Thyroid gland (tissue), 4 donors: ENCODE results near the gene REXO4. TPM values are rescaled to one million over a fixed set of nuclear protein-coding genes. Genes with fewer than 3 reads are reported as not detected.

Experiments used
- DNase-seq, 2 donors: peaks; one replicate each; pipeline ENCODE4 v3.0.0-alpha.2; 2019
- H3K27ac ChIP-seq, 3 donors: fragments of 200-600 bp; sonication (generic); 1 replicate in 2 of 3; 2 replicates in 1 of 3; pipeline ENCODE4 v1.5.1; 2016 to 2019; ENCODE audit warnings: mild to moderate bottlenecking in 1 of 3, moderate library complexity in 1 of 3
- H3K27me3 ChIP-seq: fragments of 200-600 bp; sonication (generic); one replicate; pipeline ENCODE4 v1.5.1; 2019
- H3K36me3 ChIP-seq, 2 donors: fragments of 200-600 bp; sonication (generic); one replicate each; pipeline ENCODE4 v1.5.1; 2016 to 2019
- H3K4me1 ChIP-seq, 2 donors: fragments of 200-600 bp; sonication (generic); one replicate each; pipeline ENCODE4 v1.5.1; 2017 to 2019
- H3K4me3 ChIP-seq, 3 donors: fragments of 200-600 bp; sonication (generic); replicated peaks in 1 of 3; 1 replicate in 2 of 3; 2 replicates in 1 of 3; pipeline ENCODE4 v1.5.1; 2016; ENCODE audit warnings: mild to moderate bottlenecking in 1 of 3
- H3K9me3 ChIP-seq: fragments of 200-600 bp; sonication (generic); one replicate; pipeline ENCODE4 v1.5.1; 2017
- CTCF ChIP-seq, 6 experiments: fragments of 200-600 bp in 3 of 6; fragments of 450-650 bp in 3 of 6; sonication (generic) in 3 of 6; IDR thresholded peaks; one replicate each; pipeline ENCODE4 v1.5.1; 2016 to 2019; ENCODE audit warnings: antibody characterized with exemption in 6 of 6, mild to moderate bottlenecking in 2 of 6, inconsistent platforms in 1 of 6, moderate library complexity in 1 of 6
- POLR2A ChIP-seq, 2 donors: fragments of 450-650 bp; IDR thresholded peaks; one replicate each; pipeline ENCODE4 v1.6.1; 2017; ENCODE audit warnings: antibody characterized with exemption in 2 of 2, mild to moderate bottlenecking in 2 of 2, moderate library complexity in 1 of 2
- WGBS, 2 donors: methylation state at CpG; one replicate each; pipeline ENCODE4 v1.1.5; 2017; 5-methylcytosine and 5-hydroxymethylcytosine counted together
- intact Hi-C: fragments of 100-400 bp; cut with DNase I; formaldehyde crosslinking; loops from one replicate; pipeline ENCODE4 v1.15.1; 2023
- total RNA-seq, 4 donors: library from RNA; depleted of rRNA; stranded (reverse); fragments of >200 nt; gene quantifications; one replicate each; pipeline ENCODE4 v1.2.3, GENCODE V29; 2016

The REXO4 gene
- total RNA-seq, 4 donors from 2014 or later = 16.0 to 21.9 (median 19.0) TPM

- WGBS, 2 donors = 0 to 3% methylated on average over 3 to 20 of the region's 86 CpGs
- TF ChIP-seq CTCF (IDR thresholded peaks at IDR 0.05) (peak in 1 of 6 experiments; percentile 4), POLR2A (IDR thresholded peaks at IDR 0.05) (peak in 1 of 2 donors; percentile 87)
- Histone ChIP-seq H3K4me1 (peaks cover 6 to 15% of the 10 kb centered on the region in 2 donors), H3K36me3 (no peaks in the 10 kb centered on the region), H3K9me3 (no peaks in the 10 kb centered on the region), H3K4me3 (peak within 1 kb of the TSS; percentile 47 to 60 (median 58)), H3K27ac (peak within 1 kb of the TSS; percentile 91 to 99 (median 91)), H3K27me3 (no peaks in the 10 kb centered on the region)
- peak; percentile 98 to 99 for DNase-seq
- intact Hi-C loops = no loop called here
Measured at GRCh38 chr9:133459476-133460404, 41.9 kb upstream of the REXO4 start, which contains the start of gene CACFD1. Gene CACFD1, plus strand, starts transcription at chr9:133459978. Its CDS starts 89 bp downstream, at chr9:133460067.

GRCh38 chr9:133458643-133459312 is 41.0 kb upstream of the REXO4 start:
- H3K9me3 ChIP-seq = no peaks in the 10 kb centered on the region
- H3K27ac ChIP-seq = peak overlapping the region in 1 of 3 donors; percentile 91
- no peak for DNase-seq
- no peaks in the 10 kb centered on the region for H3K27me3 ChIP-seq
- H3K36me3 ChIP-seq = no peaks in the 10 kb centered on the region
- H3K4me1 ChIP-seq = peaks cover 6 to 15% of the 10 kb centered on the region in 2 donors
- H3K4me3 ChIP-seq = peak overlapping the region in 1 of 3 donors; percentile 60
- TF ChIP-seq CTCF (IDR thresholded peaks at IDR 0.05) = no peak
- no peak for TF ChIP-seq POLR2A (IDR thresholded peaks at IDR 0.05)
- whole genome bisulfite sequencing, 2 donors = 74 to 80% methylated on average over 10 to 16 of the region's 16 CpGs
- intact Hi-C loops = no loop called here

GRCh38 chr9:133457748-133458147 is 39.9 kb upstream of the REXO4 start:
- no peak overlapping the region for H3K27ac ChIP-seq
- intact Hi-C loops = no loop called here
- H3K27me3 ChIP-seq = no peaks in the 10 kb centered on the region
- H3K36me3 ChIP-seq = no peaks in the 10 kb centered on the region
- no peak for DNase-seq
- WGBS, 2 donors = 95 to 97% methylated on average over 6 to 11 of the region's 11 CpGs
- TF ChIP-seq CTCF (IDR thresholded peaks at IDR 0.05) (no peak), POLR2A (IDR thresholded peaks at IDR 0.05) (no peak)
- no peak overlapping the region for H3K4me3 ChIP-seq
- H3K9me3 ChIP-seq = no peaks in the 10 kb centered on the region
- H3K4me1 ChIP-seq = peaks cover 6 to 15% of the 10 kb centered on the region in 2 donors

GRCh38 chr9:133457233-133457632 is 39.4 kb upstream of the REXO4 start:
- peaks cover 6 to 15% of the 10 kb centered on the region in 2 donors for H3K4me1 ChIP-seq
- no peak overlapping the region for H3K27ac ChIP-seq
- no peaks in the 10 kb centered on the region for H3K27me3 ChIP-seq
- H3K4me3 ChIP-seq = no peak overlapping the region
- H3K9me3 ChIP-seq = no peaks in the 10 kb centered on the region
- 89 to 91% methylated on average over 6 to 10 of the region's 13 CpGs for whole genome bisulfite sequencing, 2 donors
- DNase-seq = no peak
- intact Hi-C loops = no loop called here
- no peak for TF ChIP-seq CTCF (IDR thresholded peaks at IDR 0.05)
- no peak for TF ChIP-seq POLR2A (IDR thresholded peaks at IDR 0.05)
- H3K36me3 ChIP-seq = no peaks in the 10 kb centered on the region
